Measurements from ENCODE around the gene ARSA. TPM values are rescaled to one million over a fixed set of nuclear protein-coding genes. Genes with fewer than 3 reads are reported as not detected.

ARSA gene
- total and polyA plus RNA-seq, 2 of the 13 experiments (the other 11 are each of a cell fraction or from before 2014, with no cell fraction given): 9.0 to 11.5 TPM

- TF ChIP-seq ZNF558 (CRISPR knock-in tag; IDR thresholded peaks at IDR 0.05; ENCODE audit: borderline replicate concordance): 0 out of 2 replicates have a peak, but pooled peaks have one; percentile 8
- TF ChIP-seq ZNF597 (CRISPR knock-in tag; IDR thresholded peaks at IDR 0.05): no peak
- TF ChIP-seq, protein P1, sequence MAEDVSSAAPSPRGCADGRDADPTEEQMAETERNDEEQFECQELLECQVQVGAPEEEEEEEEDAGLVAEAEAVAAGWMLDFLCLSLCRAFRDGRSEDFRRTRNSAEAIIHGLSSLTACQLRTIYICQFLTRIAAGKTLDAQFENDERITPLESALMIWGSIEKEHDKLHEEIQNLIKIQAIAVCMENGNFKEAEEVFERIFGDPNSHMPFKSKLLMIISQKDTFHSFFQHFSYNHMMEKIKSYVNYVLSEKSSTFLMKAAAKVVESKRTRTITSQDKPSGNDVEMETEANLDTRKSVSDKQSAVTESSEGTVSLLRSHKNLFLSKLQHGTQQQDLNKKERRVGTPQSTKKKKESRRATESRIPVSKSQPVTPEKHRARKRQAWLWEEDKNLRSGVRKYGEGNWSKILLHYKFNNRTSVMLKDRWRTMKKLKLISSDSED (CRISPR knock-in tag; IDR thresholded peaks at IDR 0.05): no peak
- no peak for TF ChIP-seq ONECUT2 (CRISPR knock-in tag; IDR thresholded peaks at IDR 0.05)
- no peak for TF ChIP-seq FLYWCH1 (CRISPR knock-in tag; IDR thresholded peaks at IDR 0.05)
- TF ChIP-seq ZMYM2 (CRISPR knock-in tag; IDR thresholded peaks at IDR 0.05): no peak
- TF ChIP-seq ZNF772 (CRISPR knock-in tag; IDR thresholded peaks at IDR 0.05): no peak
- TF ChIP-seq, protein P2, sequence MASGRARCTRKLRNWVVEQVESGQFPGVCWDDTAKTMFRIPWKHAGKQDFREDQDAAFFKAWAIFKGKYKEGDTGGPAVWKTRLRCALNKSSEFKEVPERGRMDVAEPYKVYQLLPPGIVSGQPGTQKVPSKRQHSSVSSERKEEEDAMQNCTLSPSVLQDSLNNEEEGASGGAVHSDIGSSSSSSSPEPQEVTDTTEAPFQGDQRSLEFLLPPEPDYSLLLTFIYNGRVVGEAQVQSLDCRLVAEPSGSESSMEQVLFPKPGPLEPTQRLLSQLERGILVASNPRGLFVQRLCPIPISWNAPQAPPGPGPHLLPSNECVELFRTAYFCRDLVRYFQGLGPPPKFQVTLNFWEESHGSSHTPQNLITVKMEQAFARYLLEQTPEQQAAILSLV (CRISPR knock-in tag; IDR thresholded peaks at IDR 0.05; ENCODE audit: borderline replicate concordance): 0 out of 2 replicates have a peak, but pooled peaks have one; percentile 15
- TF ChIP-seq, protein P3, sequence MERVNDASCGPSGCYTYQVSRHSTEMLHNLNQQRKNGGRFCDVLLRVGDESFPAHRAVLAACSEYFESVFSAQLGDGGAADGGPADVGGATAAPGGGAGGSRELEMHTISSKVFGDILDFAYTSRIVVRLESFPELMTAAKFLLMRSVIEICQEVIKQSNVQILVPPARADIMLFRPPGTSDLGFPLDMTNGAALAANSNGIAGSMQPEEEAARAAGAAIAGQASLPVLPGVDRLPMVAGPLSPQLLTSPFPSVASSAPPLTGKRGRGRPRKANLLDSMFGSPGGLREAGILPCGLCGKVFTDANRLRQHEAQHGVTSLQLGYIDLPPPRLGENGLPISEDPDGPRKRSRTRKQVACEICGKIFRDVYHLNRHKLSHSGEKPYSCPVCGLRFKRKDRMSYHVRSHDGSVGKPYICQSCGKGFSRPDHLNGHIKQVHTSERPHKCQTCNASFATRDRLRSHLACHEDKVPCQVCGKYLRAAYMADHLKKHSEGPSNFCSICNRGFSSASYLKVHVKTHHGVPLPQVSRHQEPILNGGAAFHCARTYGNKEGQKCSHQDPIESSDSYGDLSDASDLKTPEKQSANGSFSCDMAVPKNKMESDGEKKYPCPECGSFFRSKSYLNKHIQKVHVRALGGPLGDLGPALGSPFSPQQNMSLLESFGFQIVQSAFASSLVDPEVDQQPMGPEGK (CRISPR knock-in tag; IDR thresholded peaks at IDR 0.05): peak; percentile 28; the same call in 1 of the 2 replicates
- TF ChIP-seq ARID4A (CRISPR knock-in tag; IDR thresholded peaks at IDR 0.05; ENCODE audit: borderline replicate concordance): no peak
- TF ChIP-seq KLF13 (CRISPR knock-in tag; IDR thresholded peaks at IDR 0.05): no peak
- TF ChIP-seq TARDBP (CRISPR knock-in tag; IDR thresholded peaks at IDR 0.05): no peak
- TF ChIP-seq SAFB2 (CRISPR knock-in tag; IDR thresholded peaks at IDR 0.05; ENCODE audit: borderline replicate concordance, low read depth): no peak
- TF ChIP-seq, protein P4, sequence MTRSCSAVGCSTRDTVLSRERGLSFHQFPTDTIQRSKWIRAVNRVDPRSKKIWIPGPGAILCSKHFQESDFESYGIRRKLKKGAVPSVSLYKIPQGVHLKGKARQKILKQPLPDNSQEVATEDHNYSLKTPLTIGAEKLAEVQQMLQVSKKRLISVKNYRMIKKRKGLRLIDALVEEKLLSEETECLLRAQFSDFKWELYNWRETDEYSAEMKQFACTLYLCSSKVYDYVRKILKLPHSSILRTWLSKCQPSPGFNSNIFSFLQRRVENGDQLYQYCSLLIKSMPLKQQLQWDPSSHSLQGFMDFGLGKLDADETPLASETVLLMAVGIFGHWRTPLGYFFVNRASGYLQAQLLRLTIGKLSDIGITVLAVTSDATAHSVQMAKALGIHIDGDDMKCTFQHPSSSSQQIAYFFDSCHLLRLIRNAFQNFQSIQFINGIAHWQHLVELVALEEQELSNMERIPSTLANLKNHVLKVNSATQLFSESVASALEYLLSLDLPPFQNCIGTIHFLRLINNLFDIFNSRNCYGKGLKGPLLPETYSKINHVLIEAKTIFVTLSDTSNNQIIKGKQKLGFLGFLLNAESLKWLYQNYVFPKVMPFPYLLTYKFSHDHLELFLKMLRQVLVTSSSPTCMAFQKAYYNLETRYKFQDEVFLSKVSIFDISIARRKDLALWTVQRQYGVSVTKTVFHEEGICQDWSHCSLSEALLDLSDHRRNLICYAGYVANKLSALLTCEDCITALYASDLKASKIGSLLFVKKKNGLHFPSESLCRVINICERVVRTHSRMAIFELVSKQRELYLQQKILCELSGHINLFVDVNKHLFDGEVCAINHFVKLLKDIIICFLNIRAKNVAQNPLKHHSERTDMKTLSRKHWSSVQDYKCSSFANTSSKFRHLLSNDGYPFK (CRISPR knock-in tag; IDR thresholded peaks at IDR 0.05; ENCODE audit: borderline replicate concordance): no peak
- no peak for TF ChIP-seq ZNF121 (CRISPR knock-in tag; IDR thresholded peaks at IDR 0.05)
Measured at GRCh38 chr22:50626850-50627641, 906 bp downstream of the ARSA start (continued).

All from HepG2 (cell line).